Activated B cell treated with CpG ODN at 0.5 μM for 24 hours (primary cell): ENCODE results near the gene FBXW7. TPM values are rescaled to one million over a fixed set of nuclear protein-coding genes. Genes with fewer than 3 reads are reported as not detected.

Experiments
- ATAC-seq: fragments of 200-7000 bp; cut with Tn5 transposase; one replicate; pipeline ENCODE4 v1.10.0; 2021; ENCODE audit warnings: low read depth, mild to moderate bottlenecking, moderate library complexity
- CTCF ChIA-PET: fragments of 350-600 bp; sonication (Branson Sonifier 250); formaldehyde crosslinking; loops from one replicate; lab custom pipeline; 2021; ENCODE audit warnings: antibody characterized with exemption; lab: Charles Lee
- POLR2A ChIA-PET: fragments of 350-600 bp; sonication (Branson Sonifier 250); formaldehyde crosslinking; loops from one replicate; lab custom pipeline; 2021; ENCODE audit warnings: antibody characterized with exemption; lab: Charles Lee
- DNase-seq: peaks from one replicate; pipeline ENCODE4 v3.0.0; 2022
- H3K27ac Mint-ChIP-seq: one replicate; pipeline ENCODE4 v1.8.0; 2020; ENCODE audit warnings: mixed read lengths
- H3K27me3 Mint-ChIP-seq: one replicate; pipeline ENCODE4 v1.8.0; 2021; ENCODE audit warnings: mixed read lengths
- H3K36me3 Mint-ChIP-seq: one replicate; pipeline ENCODE4 v1.8.0; 2021; ENCODE audit warnings: low read depth, mixed read lengths
- H3K4me1 Mint-ChIP-seq: one replicate; pipeline ENCODE4 v1.8.0; 2021; ENCODE audit warnings: mixed read lengths
- H3K4me3 Mint-ChIP-seq: one replicate; pipeline ENCODE4 v1.8.0; 2020; ENCODE audit warnings: mild to moderate bottlenecking, mixed read lengths
- H3K9me3 Mint-ChIP-seq: one replicate; pipeline ENCODE4 v1.8.0; 2020; ENCODE audit warnings: mixed read lengths
- intact Hi-C: fragments of 100-400 bp; cut with micrococcal nuclease; formaldehyde crosslinking; loops from one replicate; pipeline ENCODE4 v1.15.1; 2024
- total RNA-seq: library from RNA; stranded (reverse); gene quantifications from 2 replicates; pipeline ENCODE4 v1.2.3, GENCODE V29; 2022
- TF ChIP-seq, protein P1 (sequence below): fragments of 200-600 bp; IDR thresholded peaks from one replicate; pipeline ENCODE4 v1.8.0; 2022; ENCODE audit warnings: antibody characterized with exemption, mild to moderate bottlenecking

FBXW7 gene
- total RNA-seq, 1 donor from 2014 or later, result 96.5 TPM

GRCh38 chr4:152283801-152284470, 252.0 kb downstream of the FBXW7 start:
- intact Hi-C loops, result no loop called here
- POLR2A ChIA-PET, result no interaction called here
- H3K4me3 Mint-ChIP-seq, result no peak overlapping the region
- CTCF ChIA-PET, result no interaction called here
- no peaks in the 10 kb centered on the region for H3K36me3 Mint-ChIP-seq
- no peak overlapping the region for H3K27ac Mint-ChIP-seq
- H3K27me3 Mint-ChIP-seq, result no peaks in the 10 kb centered on the region
- no peak for ATAC-seq
- H3K4me1 Mint-ChIP-seq, result no peaks in the 10 kb centered on the region
- no peaks in the 10 kb centered on the region for H3K9me3 Mint-ChIP-seq
- TF ChIP-seq, protein P1, sequence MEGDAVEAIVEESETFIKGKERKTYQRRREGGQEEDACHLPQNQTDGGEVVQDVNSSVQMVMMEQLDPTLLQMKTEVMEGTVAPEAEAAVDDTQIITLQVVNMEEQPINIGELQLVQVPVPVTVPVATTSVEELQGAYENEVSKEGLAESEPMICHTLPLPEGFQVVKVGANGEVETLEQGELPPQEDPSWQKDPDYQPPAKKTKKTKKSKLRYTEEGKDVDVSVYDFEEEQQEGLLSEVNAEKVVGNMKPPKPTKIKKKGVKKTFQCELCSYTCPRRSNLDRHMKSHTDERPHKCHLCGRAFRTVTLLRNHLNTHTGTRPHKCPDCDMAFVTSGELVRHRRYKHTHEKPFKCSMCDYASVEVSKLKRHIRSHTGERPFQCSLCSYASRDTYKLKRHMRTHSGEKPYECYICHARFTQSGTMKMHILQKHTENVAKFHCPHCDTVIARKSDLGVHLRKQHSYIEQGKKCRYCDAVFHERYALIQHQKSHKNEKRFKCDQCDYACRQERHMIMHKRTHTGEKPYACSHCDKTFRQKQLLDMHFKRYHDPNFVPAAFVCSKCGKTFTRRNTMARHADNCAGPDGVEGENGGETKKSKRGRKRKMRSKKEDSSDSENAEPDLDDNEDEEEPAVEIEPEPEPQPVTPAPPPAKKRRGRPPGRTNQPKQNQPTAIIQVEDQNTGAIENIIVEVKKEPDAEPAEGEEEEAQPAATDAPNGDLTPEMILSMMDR, result no peak
- no peak for DNase-seq

- Mint-ChIP-seq H3K4me1 (no peaks in the 10 kb centered on the region), H3K27me3 (no peaks in the 10 kb centered on the region), H3K4me3 (no peak overlapping the region), H3K9me3 (no peaks in the 10 kb centered on the region), H3K36me3 (no peaks in the 10 kb centered on the region), H3K27ac (no peak overlapping the region)
- ChIA-PET CTCF (no interaction called here), POLR2A (no interaction called here)
- no peak for DNase-seq
- intact Hi-C loops, result no loop called here
- no peak for ATAC-seq
- TF ChIP-seq, protein P1, result no peak
Observed at GRCh38 chr4:152281822-152282221, 254.1 kb downstream of the FBXW7 start.

- TF ChIP-seq, protein P1, result no peak
- Mint-ChIP-seq H3K4me3 (no peak overlapping the region), H3K36me3 (no peaks in the 10 kb centered on the region), H3K27me3 (peaks cover 2% of the 10 kb centered on the region), H3K4me1 (no peaks in the 10 kb centered on the region), H3K9me3 (no peaks in the 10 kb centered on the region), H3K27ac (no peak overlapping the region)
- no peak for ATAC-seq
- CTCF ChIA-PET, result no interaction called here
- DNase-seq, result no peak
- intact Hi-C loops, result no loop called here
- POLR2A ChIA-PET, result no interaction called here
Observed at GRCh38 chr4:152281211-152281610, 254.7 kb downstream of the FBXW7 start.

GRCh38 chr4:152279234-152279566, 256.7 kb downstream of the FBXW7 start:
- intact Hi-C loops, result no loop called here
- no peak for ATAC-seq
- Mint-ChIP-seq H3K9me3 (no peaks in the 10 kb centered on the region), H3K4me1 (no peaks in the 10 kb centered on the region), H3K27ac (no peak overlapping the region), H3K27me3 (peaks cover 2% of the 10 kb centered on the region), H3K36me3 (no peaks in the 10 kb centered on the region), H3K4me3 (no peak overlapping the region)
- ChIA-PET CTCF (no interaction called here), POLR2A (no interaction called here)
- TF ChIP-seq, protein P1, result no peak
- no peak for DNase-seq

DNA sequence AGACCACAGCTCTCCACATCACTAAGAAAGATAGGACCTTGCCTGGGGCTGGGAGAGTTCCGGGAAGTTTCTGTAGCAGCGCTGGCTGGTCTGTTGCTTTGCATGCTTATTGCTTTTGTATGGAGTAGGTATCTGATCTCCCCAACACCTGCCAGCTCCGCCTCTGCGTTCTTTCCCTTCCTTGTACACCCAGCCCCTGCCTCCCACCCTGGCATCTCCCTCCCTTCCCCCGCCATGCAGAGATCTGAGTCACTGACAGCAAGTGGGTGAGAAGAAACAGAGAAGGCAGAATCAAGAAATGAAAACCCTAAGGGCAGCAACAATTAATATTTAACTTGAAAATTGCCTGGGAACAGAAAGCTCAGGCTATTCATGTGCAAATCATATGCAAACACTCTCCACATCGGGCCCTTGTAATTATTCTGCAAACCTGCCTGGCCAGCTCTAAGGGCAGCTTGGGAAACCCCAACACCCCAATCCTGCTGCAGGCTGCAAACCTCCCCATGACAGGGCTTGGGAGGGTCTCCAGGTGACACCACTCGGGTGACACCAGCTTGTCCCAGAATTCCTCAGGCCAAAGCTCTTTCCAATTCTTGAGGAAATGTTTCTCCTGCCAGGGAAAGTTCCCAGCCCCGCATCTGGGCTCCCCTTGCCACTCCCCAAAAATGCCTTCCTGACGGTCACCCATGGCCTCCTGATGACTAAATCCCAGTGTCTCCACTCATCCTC, 257.2 kb downstream of the FBXW7 start:
- Mint-ChIP-seq H3K36me3 (no peaks in the 10 kb centered on the region), H3K27me3 (peaks cover 2% of the 10 kb centered on the region), H3K4me1 (no peaks in the 10 kb centered on the region), H3K9me3 (no peaks in the 10 kb centered on the region), H3K27ac (no peak overlapping the region), H3K4me3 (no peak overlapping the region)
- CTCF ChIA-PET, result no interaction called here
- ATAC-seq, result no peak
- TF ChIP-seq, protein P1, result no peak
- intact Hi-C loops, result no loop called here
- no peak for DNase-seq
- POLR2A ChIA-PET, result no interaction called here
